ENCODE measurements around the gene RSRC1.

DNA sequence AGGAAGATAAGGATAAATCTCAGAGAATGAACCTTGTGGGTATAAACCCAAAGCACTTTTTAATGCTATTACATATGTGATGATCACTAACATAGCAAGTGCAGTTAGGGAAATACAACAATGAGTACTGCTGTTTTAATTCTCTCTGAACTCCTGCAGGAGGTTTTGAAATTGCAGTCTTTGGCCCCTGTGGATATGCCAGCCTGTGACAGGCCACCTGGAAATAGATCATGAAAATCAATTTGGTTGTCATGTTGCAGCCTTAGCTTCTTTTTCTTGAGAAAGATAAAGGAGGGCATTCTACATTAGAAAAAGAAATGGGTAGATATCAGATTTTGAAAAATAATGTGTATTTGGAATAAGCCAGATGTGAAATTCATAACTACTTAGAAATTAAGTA lies 103.6 kb downstream of the RSRC1 start:
- TF ChIP-seq, protein P1, sequence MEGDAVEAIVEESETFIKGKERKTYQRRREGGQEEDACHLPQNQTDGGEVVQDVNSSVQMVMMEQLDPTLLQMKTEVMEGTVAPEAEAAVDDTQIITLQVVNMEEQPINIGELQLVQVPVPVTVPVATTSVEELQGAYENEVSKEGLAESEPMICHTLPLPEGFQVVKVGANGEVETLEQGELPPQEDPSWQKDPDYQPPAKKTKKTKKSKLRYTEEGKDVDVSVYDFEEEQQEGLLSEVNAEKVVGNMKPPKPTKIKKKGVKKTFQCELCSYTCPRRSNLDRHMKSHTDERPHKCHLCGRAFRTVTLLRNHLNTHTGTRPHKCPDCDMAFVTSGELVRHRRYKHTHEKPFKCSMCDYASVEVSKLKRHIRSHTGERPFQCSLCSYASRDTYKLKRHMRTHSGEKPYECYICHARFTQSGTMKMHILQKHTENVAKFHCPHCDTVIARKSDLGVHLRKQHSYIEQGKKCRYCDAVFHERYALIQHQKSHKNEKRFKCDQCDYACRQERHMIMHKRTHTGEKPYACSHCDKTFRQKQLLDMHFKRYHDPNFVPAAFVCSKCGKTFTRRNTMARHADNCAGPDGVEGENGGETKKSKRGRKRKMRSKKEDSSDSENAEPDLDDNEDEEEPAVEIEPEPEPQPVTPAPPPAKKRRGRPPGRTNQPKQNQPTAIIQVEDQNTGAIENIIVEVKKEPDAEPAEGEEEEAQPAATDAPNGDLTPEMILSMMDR (IDR thresholded peaks at IDR 0.05): no peak
- TF ChIP-seq SIN3A (IDR thresholded peaks at IDR 0.05; ENCODE audit: borderline replicate concordance, insufficient read depth, low read depth, low read length): no peak
- no peak for TF ChIP-seq POLR2AphosphoS5 (IDR thresholded peaks at IDR 0.05; ENCODE audit: low read depth, low read length)
